Heart left ventricle (tissue), 16 donors: ENCODE data around the gene CBFA2T3. TPM values are rescaled to one million over a fixed set of nuclear protein-coding genes. Genes with fewer than 3 reads are reported as not detected.

ENCODE experiments used
- ATAC-seq, 4 donors: fragments of 200-7000 bp; cut with Tn5 transposase; one replicate each; pipeline ENCODE4 v1.9.1; 2020 to 2022; ENCODE audit warnings: moderate library complexity in 4 of 4, mild to moderate bottlenecking in 3 of 4, moderate number of reproducible peaks in 1 of 4
- DNase-seq, 5 donors: peaks; one replicate each; pipeline ENCODE4 v3.0.0-alpha.2; 2020
- H3K27ac ChIP-seq, 12 donors: fragments of 200-600 bp; sonication (generic) in 4 of 12; one replicate each; pipeline versions ENCODE4 v1.5.0 to v1.8.0; 2016 to 2022; ENCODE audit warnings: mild to moderate bottlenecking in 2 of 12
- H3K27me3 ChIP-seq, 9 donors: fragments of 200-600 bp; sonication (generic) in 2 of 9; one replicate each; pipeline versions ENCODE4 v1.5.1 to v1.8.0; 2016 to 2022; ENCODE audit warnings: mild to moderate bottlenecking in 3 of 9
- H3K36me3 ChIP-seq, 9 donors: fragments of 200-600 bp; sonication (generic) in 2 of 9; one replicate each; pipeline versions ENCODE4 v1.5.0 to v1.8.0; 2018 to 2022; ENCODE audit warnings: mild to moderate bottlenecking in 2 of 9
- H3K4me1 ChIP-seq, 12 donors: fragments of 200-600 bp; sonication (generic) in 4 of 12; one replicate each; pipeline versions ENCODE4 v1.5.0 to v1.8.0; 2016 to 2022; ENCODE audit warnings: mild to moderate bottlenecking in 3 of 12
- H3K4me3 ChIP-seq, 12 donors: fragments of 200-600 bp; sonication (generic) in 4 of 12; one replicate each; pipeline versions ENCODE4 v1.5.0 to v1.8.0; 2017 to 2022; ENCODE audit warnings: mild to moderate bottlenecking in 9 of 12, moderate library complexity in 4 of 12
- H3K9me3 ChIP-seq, 12 donors: fragments of 200-600 bp; sonication (generic) in 4 of 12; one replicate each; pipeline versions ENCODE4 v1.5.0 to v1.8.0; 2016 to 2022; ENCODE audit warnings: mild to moderate bottlenecking in 1 of 12
- CTCF ChIP-seq, 12 donors: fragments of 200-600 bp; sonication (generic) in 4 of 12; IDR thresholded peaks; one replicate each; pipeline versions ENCODE4 v1.5.0 to v1.8.0; 2018 to 2022; ENCODE audit warnings: antibody characterized with exemption in 12 of 12, mild to moderate bottlenecking in 5 of 12
- POLR2A ChIP-seq, 2 donors: fragments of 450-650 bp; IDR thresholded peaks; one replicate each; pipeline ENCODE4 v1.6.1; 2017; ENCODE audit warnings: antibody characterized with exemption in 2 of 2, mild to moderate bottlenecking in 2 of 2, moderate library complexity in 2 of 2
- WGBS, 4 donors: extraction: QIAGEN DNeasy Blood & Tissue Kit in 2 of 4; methylation state at CpG; one replicate each; pipeline versions ENCODE4 v1.1.5 to v1.1.7; 2013 to 2018; 5-methylcytosine and 5-hydroxymethylcytosine counted together
- intact Hi-C, 10 donors: fragments of 100-400 bp; cut with DNase I; formaldehyde crosslinking; loops; one replicate each; pipeline versions ENCODE4 v1.11.1 to v1.14.2; 2022
- polyA plus RNA-seq, 2 donors: library from polyadenylated mRNA; stranded (reverse); fragments of 200-250 nt; gene quantifications; one replicate each; pipeline ENCODE4 v1.2.3, GENCODE V29; 2013
- total RNA-seq, 9 donors: library from RNA; depleted of rRNA in 2 of 9; stranded (reverse); fragments of >200 nt in 2 of 9; fragmentation: NEBNext Ultra II Directional in 3 of 9; extraction: Animal tissue kit (Norgen Biotek cat#: 25700) in 3 of 9; gene quantifications; one replicate each; pipeline versions ENCODE4 v1.1.0 to v1.2.4, GENCODE V29; 2016 to 2023
- donor health status: ischemic (EF 13 %, LVEDD 7.1; RV severe dilation, severe dysfunction).
- donor health status: healthy with polysubstance abuse.
- donor health status: DM: no; HTN: yes; CAD: no.
- donor health status: DM: no; HTN: no; CAD: no.
- donor health status: ischemic (EF 25% LVEDD 6.9; RV normal size, moderate dysfunction).
- donor health status: ischemic (EF 25% LVEDD 5.7; RV mildly dilated, moderate dysfunction).
- donor health status: healthy.
- donor health status: DM: yes; HTN: yes; CAD: no.
- donor health status: ischemic (EF 35%, LVEDD 5.7; RV mildly dilated, moderate dysfunction).
- donor health status: nonischemic (EF 11% LVEDD 7.7; RV severe dilation, severe dysfunction).
- donor health status: DM: yes; HTN: yes; CAD: no.
- donor health status: PGD.
- donor health status: ischemic (EF 29% LVEDD 5.4; RV normal size, mild dysfunction).
- donor health status: nonischemic (EF 23%, LVEDD 6.1; RV moderate dilation, normal function).

Gene CBFA2T3
- total and polyA plus RNA-seq, 11 donors: 5.0 to 12.0 (median 5.8) TPM

- peaks cover 0 to 69% (median 15%) of the 10 kb centered on the region in 9 donors for H3K27me3 ChIP-seq
Observed at GRCh38 chr16:88973415-88974050, 3.5 kb downstream of the CBFA2T3 start.

GRCh38 chr16:88973007-88973410 lies 4.0 kb downstream of the CBFA2T3 start:
- no peak for TF ChIP-seq CTCF (IDR thresholded peaks at IDR 0.05)
- no peak for TF ChIP-seq POLR2A (IDR thresholded peaks at IDR 0.05)
- H3K4me1 ChIP-seq: peaks cover 0 to 45% (median 13%) of the 10 kb centered on the region in 12 donors
- no peak overlapping the region for H3K4me3 ChIP-seq
- no peaks in the 10 kb centered on the region for H3K36me3 ChIP-seq
- no peak overlapping the region for H3K27ac ChIP-seq
- ATAC-seq (no peak), DNase-seq (peak in 1 of 5 donors; percentile 45)
- WGBS, 4 donors: 57 to 62% (median 59%) methylated on average over 13 to 15 of the region's 15 CpGs
- intact Hi-C loops: no loop called here
- peaks cover 0 to 67% (median 18%) of the 10 kb centered on the region in 9 donors for H3K27me3 ChIP-seq
- no peaks in the 10 kb centered on the region for H3K9me3 ChIP-seq

More at GRCh38 chr16:88973415-88974050, 3.5 kb downstream of the CBFA2T3 start:
- ATAC-seq (no peak), DNase-seq (peak in 1 of 5 donors; percentile 55)
- no peak overlapping the region for H3K4me3 ChIP-seq
- intact Hi-C loops: no loop called here
- no peaks in the 10 kb centered on the region for H3K9me3 ChIP-seq
- TF ChIP-seq CTCF (IDR thresholded peaks at IDR 0.05): no peak
- WGBS, 4 donors: 89 to 90% (median 89%) methylated on average over 17 to 19 of the region's 19 CpGs
- H3K36me3 ChIP-seq: no peaks in the 10 kb centered on the region
- H3K4me1 ChIP-seq: peaks cover 0 to 45% (median 13%) of the 10 kb centered on the region in 12 donors
- H3K27ac ChIP-seq: no peak overlapping the region

- H3K9me3 ChIP-seq: no peaks in the 10 kb centered on the region
- DNase-seq (peak in 1 of 5 donors; percentile 59), ATAC-seq (no peak)
- H3K36me3 ChIP-seq: no peaks in the 10 kb centered on the region
- no peak overlapping the region for H3K27ac ChIP-seq
- H3K27me3 ChIP-seq: peaks cover 0 to 68% (median 19%) of the 10 kb centered on the region in 9 donors
- intact Hi-C loops: no loop called here
- peaks cover 0 to 45% (median 12%) of the 10 kb centered on the region in 12 donors for H3K4me1 ChIP-seq
- no peak for TF ChIP-seq CTCF (IDR thresholded peaks at IDR 0.05)
- TF ChIP-seq POLR2A (IDR thresholded peaks at IDR 0.05): no peak
- 24 to 35% (median 30%) methylated on average over 6 of the region's 6 CpGs for WGBS, 4 donors
- no peak overlapping the region for H3K4me3 ChIP-seq
Observed at GRCh38 chr16:88972349-88972748, 4.7 kb downstream of the CBFA2T3 start.

GRCh38 chr16:88971371-88972097 lies 5.5 kb downstream of the CBFA2T3 start:
- DNase-seq (peak in 3 of 5 donors; percentile 50 to 71 (median 51)), ATAC-seq (peak in 1 of 4 donors; percentile 47)
- H3K4me3 ChIP-seq: no peak overlapping the region
- 62 to 78% (median 69%) methylated on average over 19 to 29 of the region's 29 CpGs for WGBS, 4 donors
- no peak overlapping the region for H3K27ac ChIP-seq
- no peaks in the 10 kb centered on the region for H3K9me3 ChIP-seq
- TF ChIP-seq POLR2A (IDR thresholded peaks at IDR 0.05) (no peak), CTCF (IDR thresholded peaks at IDR 0.05) (no peak)
- peaks cover 0 to 65% (median 20%) of the 10 kb centered on the region in 9 donors for H3K27me3 ChIP-seq
- H3K36me3 ChIP-seq: no peaks in the 10 kb centered on the region
- intact Hi-C loops: no loop called here
- H3K4me1 ChIP-seq: peaks cover 0 to 40% (median 5%) of the 10 kb centered on the region in 12 donors
